ENCODE data around the gene MEX3A. TPM values are rescaled to one million over a fixed set of nuclear protein-coding genes. Genes with fewer than 3 reads are reported as not detected.
A peak's percentile ranks its signal among the peaks of the same experiment; 100 is the strongest.
"Not testable (repeated sequence)": the region's sequence is repeated elsewhere in the genome, so short reads cannot be mapped to it uniquely, and the experiment has no call there.

The MEX3A gene
- total RNA-seq, 2 donors from 2014 or later = 0.06 to 0.07 TPM

GRCh38 chr1:156056326-156056849, 25.9 kb downstream of the MEX3A start:
- H3K9me3 Mint-ChIP-seq = no peaks in the 10 kb centered on the region
- H3K27me3 Mint-ChIP-seq = no peaks in the 10 kb centered on the region
- no peak overlapping the region for H3K27ac Mint-ChIP-seq

GRCh38 chr1:156055281-156056048, 26.8 kb downstream of the MEX3A start:
- ATAC-seq (no peak), DNase-seq (ENCODE audit: low spot score) (no peak)
- no peaks in the 10 kb centered on the region for H3K27me3 Mint-ChIP-seq
- peak overlapping the region; percentile 84 to 85 for H3K27ac Mint-ChIP-seq
- peak overlapping the region; percentile 95 for H3K4me3 Mint-ChIP-seq
- H3K4me1 Mint-ChIP-seq (ENCODE audit: low read depth in 2 of 2) = peaks cover 22 to 30% of the 10 kb centered on the region in 2 donors
- H3K36me3 Mint-ChIP-seq = no peaks in the 10 kb centered on the region
- no peaks in the 10 kb centered on the region for H3K9me3 Mint-ChIP-seq

More at GRCh38 chr1:156056326-156056849, 25.9 kb downstream of the MEX3A start:
- DNase-seq (ENCODE audit: low spot score) = no peak
- ATAC-seq = no peak
- peaks cover 22 to 30% of the 10 kb centered on the region in 2 donors for H3K4me1 Mint-ChIP-seq (ENCODE audit: low read depth in 2 of 2)
- no peak overlapping the region for H3K4me3 Mint-ChIP-seq
- H3K36me3 Mint-ChIP-seq = no peaks in the 10 kb centered on the region

- Mint-ChIP-seq H3K36me3 (peaks cover 4% of the 10 kb centered on the region), H3K4me3 (peak within 1 kb of the TSS; percentile 95), H3K27ac (peak within 1 kb of the TSS; percentile 84 to 85), H3K27me3 (no peaks in the 10 kb centered on the region), H3K4me1 (ENCODE audit: low read depth in 2 of 2) (peaks cover 22 to 30% of the 10 kb centered on the region in 2 donors), H3K9me3 (no peaks in the 10 kb centered on the region)
- peak; percentile 87 to 91 for ATAC-seq
- DNase-seq (ENCODE audit: low spot score) = peak; percentile 96
Observed at GRCh38 chr1:156054500-156055280, 27.6 kb downstream of the MEX3A start, which contains the start of gene LAMTOR2. LAMTOR2 (plus strand) TSS chr1:156054782; CDS start chr1:156054890, 108 bp downstream.

- Mint-ChIP-seq H3K4me1 (ENCODE audit: low read depth in 2 of 2) (peaks cover 26 to 30% of the 10 kb centered on the region in 2 donors), H3K9me3 (no peaks in the 10 kb centered on the region), H3K27me3 (no peaks in the 10 kb centered on the region), H3K27ac (peak within 1 kb of the TSS; percentile 87 to 89), H3K36me3 (peaks cover 8% of the 10 kb centered on the region), H3K4me3 (peak within 1 kb of the TSS; percentile 95)
- ATAC-seq (peak; percentile 83 to 87), DNase-seq (ENCODE audit: low spot score) (peak; percentile 90)
Observed at GRCh38 chr1:156053768-156054499, 28.3 kb downstream of the MEX3A start, which contains the start of gene UBQLN4. UBQLN4 (minus strand) TSS chr1:156053798; CDS start chr1:156053701, 97 bp downstream.

- Mint-ChIP-seq H3K27ac (peak overlapping the region; percentile 87 to 89), H3K27me3 (no peaks in the 10 kb centered on the region), H3K9me3 (no peaks in the 10 kb centered on the region), H3K4me1 (ENCODE audit: low read depth in 2 of 2) (peaks cover 26 to 30% of the 10 kb centered on the region in 2 donors), H3K36me3 (peaks cover 8% of the 10 kb centered on the region), H3K4me3 (peak overlapping the region; percentile 95)
- ATAC-seq = peak; percentile 25 to 43
- DNase-seq (ENCODE audit: low spot score) = peak; percentile 76
Observed at GRCh38 chr1:156052862-156053767, 29.1 kb downstream of the MEX3A start.

- peaks cover 8% of the 10 kb centered on the region for H3K36me3 Mint-ChIP-seq
Observed at GRCh38 chr1:156051011-156051725, 31.1 kb downstream of the MEX3A start.

GRCh38 chr1:156050376-156050775, 31.9 kb downstream of the MEX3A start:
- H3K4me3 Mint-ChIP-seq = no peak overlapping the region
- no peak overlapping the region for H3K27ac Mint-ChIP-seq
- DNase-seq (ENCODE audit: low spot score) (no peak), ATAC-seq (no peak)
- peaks cover 8% of the 10 kb centered on the region for H3K36me3 Mint-ChIP-seq
- H3K9me3 Mint-ChIP-seq = no peaks in the 10 kb centered on the region
- H3K4me1 Mint-ChIP-seq (ENCODE audit: low read depth in 2 of 2) = peaks cover 18 to 21% of the 10 kb centered on the region in 2 donors
- H3K27me3 Mint-ChIP-seq = no peaks in the 10 kb centered on the region

More at GRCh38 chr1:156051011-156051725, 31.1 kb downstream of the MEX3A start:
- H3K9me3 Mint-ChIP-seq = no peaks in the 10 kb centered on the region
- no peak for DNase-seq (ENCODE audit: low spot score)
- H3K27ac Mint-ChIP-seq = no peak overlapping the region
- ATAC-seq = no peak
- H3K4me3 Mint-ChIP-seq = no peak overlapping the region
- H3K4me1 Mint-ChIP-seq (ENCODE audit: low read depth in 2 of 2) = peaks cover 23 to 25% of the 10 kb centered on the region in 2 donors
- no peaks in the 10 kb centered on the region for H3K27me3 Mint-ChIP-seq

GRCh38 chr1:156048663-156049258, 33.5 kb downstream of the MEX3A start:
- Mint-ChIP-seq H3K4me1 (ENCODE audit: low read depth in 2 of 2) (peaks cover 18 to 20% of the 10 kb centered on the region in 2 donors), H3K4me3 (no peak overlapping the region), H3K9me3 (no peaks in the 10 kb centered on the region), H3K27me3 (no peaks in the 10 kb centered on the region), H3K36me3 (peaks cover 8% of the 10 kb centered on the region), H3K27ac (no peak overlapping the region)
- DNase-seq (ENCODE audit: low spot score) (no peak), ATAC-seq (no peak)

GRCh38 chr1:156045076-156045475, 37.2 kb downstream of the MEX3A start:
- ATAC-seq (no peak), DNase-seq (ENCODE audit: low spot score) (no peak)
- peaks cover 6 to 8% of the 10 kb centered on the region in 2 donors for H3K4me1 Mint-ChIP-seq (ENCODE audit: low read depth in 2 of 2)
- no peak overlapping the region for H3K27ac Mint-ChIP-seq
- H3K36me3 Mint-ChIP-seq = peaks cover 15% of the 10 kb centered on the region
- no peak overlapping the region for H3K4me3 Mint-ChIP-seq
- H3K27me3 Mint-ChIP-seq = no peaks in the 10 kb centered on the region
- H3K9me3 Mint-ChIP-seq = no peaks in the 10 kb centered on the region

GRCh38 chr1:156042828-156043227, 39.4 kb downstream of the MEX3A start:
- ATAC-seq (no peak), DNase-seq (ENCODE audit: low spot score) (no peak)
- Mint-ChIP-seq H3K27ac (no peak overlapping the region), H3K4me1 (ENCODE audit: low read depth in 2 of 2) (peaks cover 4 to 6% of the 10 kb centered on the region in 2 donors), H3K27me3 (no peaks in the 10 kb centered on the region), H3K9me3 (no peaks in the 10 kb centered on the region), H3K4me3 (no peak overlapping the region), H3K36me3 (peaks cover 7% of the 10 kb centered on the region)

GRCh38 chr1:156034991-156035390, 47.3 kb downstream of the MEX3A start:
- H3K27ac Mint-ChIP-seq; ATAC-seq; DNase-seq (ENCODE audit: low spot score); H3K4me3 Mint-ChIP-seq; H3K9me3 Mint-ChIP-seq; H3K27me3 Mint-ChIP-seq; H3K4me1 Mint-ChIP-seq (ENCODE audit: low read depth in 2 of 2); H3K36me3 Mint-ChIP-seq: not testable (repeated sequence)

- ATAC-seq = no peak
- no peaks in the 10 kb centered on the region for H3K36me3 Mint-ChIP-seq
- no peak overlapping the region for H3K4me3 Mint-ChIP-seq
- DNase-seq (ENCODE audit: low spot score) = no peak
- H3K4me1 Mint-ChIP-seq (ENCODE audit: low read depth in 2 of 2) = peaks cover 0 to 5% of the 10 kb centered on the region in 2 donors
- H3K27me3 Mint-ChIP-seq = peaks cover 0 to 2% of the 10 kb centered on the region in 2 donors
- no peaks in the 10 kb centered on the region for H3K9me3 Mint-ChIP-seq
- H3K27ac Mint-ChIP-seq = no peak overlapping the region
Observed at GRCh38 chr1:156033011-156033410, 49.3 kb downstream of the MEX3A start.

All from natural killer cell treated with Interleukin-12 subunit alpha and Interleukin-12 subunit beta and Interleukin-15 and Interleukin-18, amount 100 ng/mL, for 72 hours (primary cell).